SK-MEL-5 (cell line): Measurements from ENCODE around the gene SMCO1. TPM values are rescaled to one million over a fixed set of nuclear protein-coding genes. Genes with fewer than 3 reads are reported as not detected.
"Not testable (repeated sequence)": the region's sequence is repeated elsewhere in the genome, so short reads cannot be mapped to it uniquely, and the experiment has no call there.

Source experiments
- DNase-seq: peaks from one replicate; pipeline ENCODE4 v3.0.0-alpha.2; 2016; ENCODE audit warnings: low read depth, low spot score
- in situ Hi-C: cut with HindIII; loops from 2 replicates; pipeline ENCODE4 v1.10.0; 2016; ENCODE audit warnings: low sequenced_read_pairs, high pct_unique_total_duplicates, low pct_unique_long_range_greater_than_20kb
- total RNA-seq: library from RNA; depleted of rRNA; stranded (reverse); fragments of >200 nt; shearing (Covaris generic); gene quantifications from 2 replicates; pipeline ENCODE4 v1.2.3, GENCODE V29; 2014

The SMCO1 gene
- total RNA-seq, 1 experiment from 2014 or later = not detected

- in situ Hi-C loops = no loop called here
Observed at GRCh38 chr3:196502775-196503195, 12.4 kb downstream of the SMCO1 start.

GRCh38 chr3:196501316-196502044 is 13.7 kb downstream of the SMCO1 start:
- in situ Hi-C loops = no loop called here
- peak; percentile 10 for DNase-seq

More at GRCh38 chr3:196502775-196503195, 12.4 kb downstream of the SMCO1 start:
- peak; percentile 41 for DNase-seq

- in situ Hi-C loops = no loop called here
Observed at GRCh38 chr3:196499807-196500524, 15.2 kb downstream of the SMCO1 start.

GRCh38 chr3:196499061-196499460 is 16.1 kb downstream of the SMCO1 start:
- in situ Hi-C loops = no loop called here
- DNase-seq = no peak

More at GRCh38 chr3:196499807-196500524, 15.2 kb downstream of the SMCO1 start:
- no peak for DNase-seq

- in situ Hi-C loops = no loop called here
- DNase-seq = no peak
Observed at GRCh38 chr3:196498297-196498696, 16.8 kb downstream of the SMCO1 start.

GRCh38 chr3:196496183-196496582 is 19.0 kb downstream of the SMCO1 start:
- DNase-seq = no peak
- in situ Hi-C loops = no loop called here

GRCh38 chr3:196493292-196493691 is 21.9 kb downstream of the SMCO1 start:
- DNase-seq = no peak
- in situ Hi-C loops = no loop called here

- DNase-seq = no peak
- in situ Hi-C loops = no loop called here
Observed at GRCh38 chr3:196492080-196492479, 23.1 kb downstream of the SMCO1 start.

- in situ Hi-C loops = no loop called here
- no peak for DNase-seq
Observed at GRCh38 chr3:196489747-196490146, 25.4 kb downstream of the SMCO1 start.

GRCh38 chr3:196486263-196486662 is 28.9 kb downstream of the SMCO1 start:
- in situ Hi-C loops = no loop called here

GRCh38 chr3:196477678-196478077 is 37.5 kb downstream of the SMCO1 start:
- in situ Hi-C loops = no loop called here
- no peak for DNase-seq

More at GRCh38 chr3:196486263-196486662, 28.9 kb downstream of the SMCO1 start:
- peak; percentile 24 for DNase-seq

- in situ Hi-C loops = no loop called here
- no peak for DNase-seq
Observed at GRCh38 chr3:196472286-196472685, 42.9 kb downstream of the SMCO1 start.

GRCh38 chr3:196471551-196471950 is 43.6 kb downstream of the SMCO1 start:
- in situ Hi-C loops = no loop called here
- DNase-seq = no peak

GRCh38 chr3:196470182-196470581 is 45.0 kb downstream of the SMCO1 start:
- DNase-seq, in situ Hi-C loops: not testable (repeated sequence)

GRCh38 chr3:196463804-196464203 is 51.3 kb downstream of the SMCO1 start:
- in situ Hi-C loops = no loop called here
- no peak for DNase-seq

GRCh38 chr3:196463478-196463756 is 51.7 kb downstream of the SMCO1 start:
- in situ Hi-C loops = no loop called here

GRCh38 chr3:196462680-196463477 is 52.3 kb downstream of the SMCO1 start:
- DNase-seq, in situ Hi-C loops: not testable (repeated sequence)

More at GRCh38 chr3:196463478-196463756, 51.7 kb downstream of the SMCO1 start:
- DNase-seq = no peak

GRCh38 chr3:196458063-196458462 is 57.1 kb downstream of the SMCO1 start:
- in situ Hi-C loops = no loop called here
- no peak for DNase-seq
